HepG2 (cell line): Measurements from ENCODE around the gene AP2S1. TPM values are rescaled to one million over a fixed set of nuclear protein-coding genes. Genes with fewer than 3 reads are reported as not detected.

ENCODE experiments used
- ERF ChIP-seq: IDR thresholded peaks from 2 replicates; pipeline ENCODE4 v1.6.1; 2018; ENCODE audit warnings: missing biosample characterization, missing genetic modification reagents
- FOXK1 ChIP-seq: sonication (generic); formaldehyde crosslinking; IDR thresholded peaks from 2 replicates; pipeline ENCODE4 v1.4.0; 2020; ENCODE audit warnings: low read depth, missing genetic modification reagents, borderline replicate concordance
- FOXM1 ChIP-seq: sonication (generic); formaldehyde crosslinking; IDR thresholded peaks from 2 replicates; pipeline ENCODE4 v1.5.0; 2020; ENCODE audit warnings: missing genetic modification reagents
- GATA4 ChIP-seq: sonication (generic); IDR thresholded peaks from 2 replicates; pipeline ENCODE4 v1.6.1; 2016; ENCODE audit warnings: antibody characterized with exemption, low read depth, borderline replicate concordance
- GATAD1 ChIP-seq: IDR thresholded peaks from 2 replicates; pipeline ENCODE4 v1.6.1; 2016; ENCODE audit warnings: missing genetic modification reagents, missing compliant biosample characterization
- HIVEP1 ChIP-seq: sonication (generic); formaldehyde crosslinking; IDR thresholded peaks from 2 replicates; pipeline ENCODE4 v1.4.0; 2020; ENCODE audit warnings: mild to moderate bottlenecking, missing genetic modification reagents
- KMT2A ChIP-seq: sonication (generic); formaldehyde crosslinking; IDR thresholded peaks from 2 replicates; pipeline ENCODE4 v1.4.0; 2020; ENCODE audit warnings: missing genetic modification reagents
- MEIS1 ChIP-seq: sonication (generic); formaldehyde crosslinking; IDR thresholded peaks from 2 replicates; pipeline ENCODE4 v1.9.0; 2021; ENCODE audit warnings: mild to moderate bottlenecking, missing genetic modification reagents, moderate library complexity, borderline replicate concordance
- MLX ChIP-seq: IDR thresholded peaks from 2 replicates; pipeline ENCODE4 v1.6.1; 2016
- POGK ChIP-seq: sonication (generic); formaldehyde crosslinking; conservative IDR thresholded peaks from 2 replicates; pipeline ENCODE4 v1.8.0; 2022; ENCODE audit warnings: mild to moderate bottlenecking, moderate library complexity, missing genetic modification reagents
- REXO4 ChIP-seq: sonication (generic); formaldehyde crosslinking; IDR thresholded peaks from 2 replicates; pipeline ENCODE4 v1.8.0; 2022; ENCODE audit warnings: missing genetic modification reagents, mild to moderate bottlenecking, borderline replicate concordance
- RFX5 ChIP-seq: IDR thresholded peaks from 2 replicates; pipeline ENCODE4 v1.6.1; 2011; ENCODE audit warnings: low read depth, low read length, improper control_type of control experiment
- RFXAP ChIP-seq: sonication (generic); formaldehyde crosslinking; IDR thresholded peaks from 2 replicates; pipeline ENCODE4 v1.4.0; 2020; ENCODE audit warnings: missing genetic modification reagents, borderline replicate concordance
- SIX1 ChIP-seq: sonication (generic); formaldehyde crosslinking; IDR thresholded peaks from 2 replicates; pipeline ENCODE4 v1.4.0; 2020; ENCODE audit warnings: missing genetic modification reagents, borderline replicate concordance
- SNAPC5 ChIP-seq: sonication (generic); formaldehyde crosslinking; IDR thresholded peaks from 2 replicates; pipeline ENCODE4 v1.8.1; 2023; ENCODE audit warnings: mild to moderate bottlenecking, missing genetic modification reagents, borderline replicate concordance
- TOE1 ChIP-seq: sonication (generic); formaldehyde crosslinking; IDR thresholded peaks from 2 replicates; pipeline ENCODE4 v1.4.0; 2020; ENCODE audit warnings: mild to moderate bottlenecking, missing genetic modification reagents
- ZKSCAN1 ChIP-seq: fragments of 150-350 bp; IDR thresholded peaks from 2 replicates; pipeline ENCODE4 v1.6.1; 2014; ENCODE audit warnings: low read length
- ZMYM4 ChIP-seq: sonication (generic); formaldehyde crosslinking; IDR thresholded peaks from 2 replicates; pipeline ENCODE4 v1.8.1; 2023; ENCODE audit warnings: mild to moderate bottlenecking, missing genetic modification reagents
- ZNF564 ChIP-seq: sonication (generic); formaldehyde crosslinking; IDR thresholded peaks from 2 replicates; pipeline ENCODE4 v1.8.1; 2023; ENCODE audit warnings: mild to moderate bottlenecking, missing genetic modification reagents
- ZNF589 ChIP-seq: sonication (generic); formaldehyde crosslinking; conservative IDR thresholded peaks from 2 replicates; pipeline ENCODE4 v1.8.0; 2022; ENCODE audit warnings: mild to moderate bottlenecking, moderate library complexity, missing genetic modification reagents
- ZNF780A ChIP-seq: sonication (generic); formaldehyde crosslinking; IDR thresholded peaks from 2 replicates; pipeline ENCODE4 v1.8.0; 2022; ENCODE audit warnings: mild to moderate bottlenecking, missing genetic modification reagents, moderate library complexity
- ZNF800 ChIP-seq: sonication (generic); formaldehyde crosslinking; IDR thresholded peaks from 2 replicates; pipeline ENCODE4 v1.4.0; 2020; ENCODE audit warnings: missing genetic modification reagents
- ZSCAN31 ChIP-seq: sonication (generic); formaldehyde crosslinking; IDR thresholded peaks from 2 replicates; pipeline ENCODE4 v1.5.0; 2020; ENCODE audit warnings: low read depth, mild to moderate bottlenecking, missing genetic modification reagents
- polyA plus RNA-seq, 8 experiments: library from polyadenylated mRNA; depleted of rRNA in 3 of 8; stranded (reverse) in 7 of 8; unstranded in 1 of 8; fragments of >200 nt; fragmentation: Illumina TruSeq in 4 of 8; extraction: Trizol in 4 of 8; gene quantifications; 2 replicates each; pipeline versions ENCODE4 v1.2.1 to v1.2.3, GENCODE V29; 2011 to 2016; ENCODE audit warnings: low read depth in 4 of 8, missing spikeins in 1 of 8, mixed read lengths in 1 of 8; ENCODE audit not compliant: insufficient read depth in 1 of 8
- total RNA-seq, 5 experiments: library from RNA; depleted of rRNA; stranded (reverse); fragments of >200 nt; fragmentation: Illumina TruSeq; extraction: Trizol; gene quantifications; 2 replicates each; pipeline ENCODE4 v1.2.3, GENCODE V29; 2016; ENCODE audit warnings: low read depth in 1 of 5
- TF ChIP-seq, protein P1 (sequence below): sonication (generic); formaldehyde crosslinking; IDR thresholded peaks from 2 replicates; pipeline ENCODE4 v1.9.0; 2021; ENCODE audit warnings: missing genetic modification reagents, mild to moderate bottlenecking, borderline replicate concordance

The AP2S1 gene
- total and polyA plus RNA-seq, 2 of the 13 experiments (the other 11 are each of a cell fraction or from before 2014, with no cell fraction given), result 45.2 to 86.1 TPM

GRCh38 chr19:46890423-46891170 is 40.0 kb upstream of the AP2S1 start (continued):
- TF ChIP-seq FOXK1 (CRISPR knock-in tag), result peak; percentile 86; the same call in 1 of the 2 replicates
- TF ChIP-seq HIVEP1 (CRISPR knock-in tag), result no peak
- TF ChIP-seq KMT2A (CRISPR knock-in tag), result no peak; the same call in 1 of the 2 replicates
- TF ChIP-seq MLX (CRISPR knock-in tag), result 0 out of 2 replicates have a peak, but pooled peaks have one; percentile 66
- TF ChIP-seq REXO4 (CRISPR knock-in tag), result no peak
- no peak for TF ChIP-seq GATAD1 (CRISPR knock-in tag)
- TF ChIP-seq ZNF780A (CRISPR knock-in tag), result no peak
- peak; percentile 51; the same call in 1 of the 2 replicates for TF ChIP-seq ZKSCAN1
- no peak for TF ChIP-seq SNAPC5 (CRISPR knock-in tag)
- peak; percentile 57; the same call in 1 of the 2 replicates for TF ChIP-seq SIX1 (CRISPR knock-in tag)
- peak; percentile 56; the same call in 1 of the 2 replicates for TF ChIP-seq ERF
- no peak for TF ChIP-seq POGK (CRISPR knock-in tag)
- peak; percentile 81 for TF ChIP-seq ZMYM4 (CRISPR knock-in tag)
- TF ChIP-seq ZNF800, result no peak
- no peak for TF ChIP-seq FOXM1 (CRISPR knock-in tag)
- TF ChIP-seq ZNF564 (CRISPR knock-in tag), result no peak
- TF ChIP-seq MEIS1, result peak; percentile 53; the same call in 1 of the 2 replicates
- no peak for TF ChIP-seq ZSCAN31 (CRISPR knock-in tag)
- TF ChIP-seq TOE1 (CRISPR knock-in tag), result no peak
- no peak for TF ChIP-seq ZNF589 (CRISPR knock-in tag)
- TF ChIP-seq, protein P1, sequence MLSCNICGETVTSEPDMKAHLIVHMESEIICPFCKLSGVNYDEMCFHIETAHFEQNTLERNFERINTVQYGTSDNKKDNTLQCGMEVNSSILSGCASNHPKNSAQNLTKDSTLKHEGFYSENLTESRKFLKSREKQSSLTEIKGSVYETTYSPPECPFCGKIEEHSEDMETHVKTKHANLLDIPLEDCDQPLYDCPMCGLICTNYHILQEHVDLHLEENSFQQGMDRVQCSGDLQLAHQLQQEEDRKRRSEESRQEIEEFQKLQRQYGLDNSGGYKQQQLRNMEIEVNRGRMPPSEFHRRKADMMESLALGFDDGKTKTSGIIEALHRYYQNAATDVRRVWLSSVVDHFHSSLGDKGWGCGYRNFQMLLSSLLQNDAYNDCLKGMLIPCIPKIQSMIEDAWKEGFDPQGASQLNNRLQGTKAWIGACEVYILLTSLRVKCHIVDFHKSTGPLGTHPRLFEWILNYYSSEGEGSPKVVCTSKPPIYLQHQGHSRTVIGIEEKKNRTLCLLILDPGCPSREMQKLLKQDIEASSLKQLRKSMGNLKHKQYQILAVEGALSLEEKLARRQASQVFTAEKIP (CRISPR knock-in tag), result no peak
- TF ChIP-seq GATA4, result 0 out of 2 replicates have a peak, but pooled peaks have one; percentile 28
- 0 out of 2 replicates have a peak, but pooled peaks have one; percentile 44 for TF ChIP-seq RFXAP (CRISPR knock-in tag)
- TF ChIP-seq RFX5, result 0 out of 2 replicates have a peak, but pooled peaks have one; percentile 30
